SK-N-SH treated with all-trans-retinoic acid at 6 μM for 48 hours (cell line): ENCODE measurements around the gene CFAP97D1.

Experiments used
- ARNTL ChIP-seq: fragments of 450-650 bp; formaldehyde crosslinking; IDR thresholded peaks from 2 replicates; pipeline ENCODE4 v1.5.0; 2020; ENCODE audit warnings: low read depth, mild to moderate bottlenecking, moderate library complexity, borderline replicate concordance
- BACH2 ChIP-seq: fragments of 250-450 bp; sonication (Bioruptor Pico); IDR thresholded peaks from 2 replicates; pipeline ENCODE4 v1.9.0; 2021; ENCODE audit warnings: mild to moderate bottlenecking, borderline replicate concordance
- CREB5 ChIP-seq: fragments of 250-450 bp; sonication (Bioruptor Pico); IDR thresholded peaks from 2 replicates; pipeline ENCODE4 v1.5.1; 2020; ENCODE audit warnings: low read depth, mild to moderate bottlenecking, moderate library complexity
- CSDC2 ChIP-seq: fragments of 250-450 bp; sonication (Bioruptor Pico); IDR thresholded peaks from 2 replicates; pipeline ENCODE4 v1.5.0; 2020; ENCODE audit warnings: mild to moderate bottlenecking, moderate library complexity
- ESRRG ChIP-seq: fragments of 250-450 bp; sonication (Bioruptor Pico); IDR thresholded peaks from 2 replicates; pipeline ENCODE4 v1.6.1; 2021; ENCODE audit warnings: mild to moderate bottlenecking
- GLIS3 ChIP-seq: fragments of 250-450 bp; sonication (Bioruptor Pico); IDR thresholded peaks from 2 replicates; pipeline ENCODE4 v1.5.0; 2020; ENCODE audit warnings: mild to moderate bottlenecking, moderate library complexity
- OSR1 ChIP-seq: fragments of 250-450 bp; sonication (Bioruptor Pico); IDR thresholded peaks from 2 replicates; pipeline ENCODE4 v1.8.0; 2022; ENCODE audit warnings: moderate library complexity, mild to moderate bottlenecking, inconsistent platforms
- PATZ1 ChIP-seq: fragments of 250-450 bp; sonication (Bioruptor Pico); IDR thresholded peaks from 2 replicates; pipeline ENCODE4 v1.8.0; 2020; ENCODE audit warnings: mild to moderate bottlenecking, moderate library complexity, borderline replicate concordance
- TCF4 ChIP-seq: fragments of 250-450 bp; sonication (Bioruptor Pico); IDR thresholded peaks from 2 replicates; pipeline ENCODE4 v1.8.0; 2021; ENCODE audit warnings: mild to moderate bottlenecking, moderate library complexity, borderline replicate concordance
- TOX ChIP-seq: fragments of 250-450 bp; sonication (Bioruptor Pico); IDR thresholded peaks from 2 replicates; pipeline ENCODE4 v1.8.0; 2021; ENCODE audit warnings: mild to moderate bottlenecking, moderate library complexity, borderline replicate concordance
- ZFP3 ChIP-seq: fragments of 250-450 bp; sonication (Bioruptor Pico); IDR thresholded peaks from 2 replicates; pipeline ENCODE4 v1.5.0; 2020; ENCODE audit warnings: mild to moderate bottlenecking, moderate library complexity
- ZFP30 ChIP-seq: fragments of 450-650 bp; formaldehyde crosslinking; IDR thresholded peaks from 2 replicates; pipeline ENCODE4 v1.5.0; 2022; ENCODE audit warnings: mild to moderate bottlenecking, moderate library complexity
- ZNF8 ChIP-seq: fragments of 450-650 bp; formaldehyde crosslinking; IDR thresholded peaks from 2 replicates; pipeline ENCODE4 v1.5.0; 2020; ENCODE audit warnings: mild to moderate bottlenecking, moderate library complexity

- TF ChIP-seq BACH2 (CRISPR knock-in tag) (no peak), ZFP3 (CRISPR knock-in tag) (no peak), ZFP30 (CRISPR knock-in tag) (no peak), OSR1 (CRISPR knock-in tag) (no peak), TCF4 (no peak), PATZ1 (no peak), CSDC2 (CRISPR knock-in tag) (no peak), ZNF8 (CRISPR knock-in tag) (no peak), TOX (no peak), CREB5 (no peak), ARNTL (CRISPR knock-in tag) (no peak), ESRRG (CRISPR knock-in tag) (no peak), GLIS3 (CRISPR knock-in tag) (no peak)
Measured at GRCh38 chr17:43741636-43742035, 38.6 kb upstream of the CFAP97D1 start.
